GM21447 (cell line): ENCODE data around the gene CIT.
"Not testable (repeated sequence)": the region's sequence is repeated elsewhere in the genome, so short reads cannot be mapped to it uniquely, and the experiment has no call there.

Experiments
- ATAC-seq: cut with Tn5 transposase; IDR thresholded peaks from one replicate; pipeline ENCODE4 v1.9.1; 2021; ENCODE audit not compliant: unreplicated experiment

CIT gene

DNA sequence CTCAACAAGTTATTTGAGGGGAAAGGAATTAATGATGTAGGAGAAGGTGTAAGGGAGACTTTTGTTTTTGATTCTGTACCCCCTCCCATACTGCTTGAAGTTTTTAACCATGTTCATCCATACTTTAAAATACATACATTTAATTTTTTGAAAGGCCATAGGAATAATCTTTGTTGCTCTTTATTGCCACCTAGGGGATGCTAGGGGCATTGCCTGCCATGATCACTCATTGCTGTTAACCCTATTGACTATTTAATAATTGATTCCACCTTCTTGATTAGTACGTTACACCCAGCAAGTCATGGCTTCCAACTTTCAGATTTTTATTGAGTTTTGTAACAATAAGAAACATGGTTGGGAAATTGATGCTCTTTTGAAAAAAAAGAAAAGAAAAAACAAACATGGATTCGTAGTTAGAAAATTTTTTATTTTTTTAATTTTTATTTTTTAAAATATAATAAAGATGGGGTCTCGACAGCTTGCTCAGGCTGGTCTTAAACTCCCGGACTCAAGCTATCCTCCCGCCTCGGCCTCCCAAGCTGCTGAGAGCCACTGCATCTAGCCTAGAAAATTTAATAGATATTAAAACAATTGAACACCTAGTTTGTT, 217.7 kb downstream of the CIT start:
- ATAC-seq, result no peak

DNA sequence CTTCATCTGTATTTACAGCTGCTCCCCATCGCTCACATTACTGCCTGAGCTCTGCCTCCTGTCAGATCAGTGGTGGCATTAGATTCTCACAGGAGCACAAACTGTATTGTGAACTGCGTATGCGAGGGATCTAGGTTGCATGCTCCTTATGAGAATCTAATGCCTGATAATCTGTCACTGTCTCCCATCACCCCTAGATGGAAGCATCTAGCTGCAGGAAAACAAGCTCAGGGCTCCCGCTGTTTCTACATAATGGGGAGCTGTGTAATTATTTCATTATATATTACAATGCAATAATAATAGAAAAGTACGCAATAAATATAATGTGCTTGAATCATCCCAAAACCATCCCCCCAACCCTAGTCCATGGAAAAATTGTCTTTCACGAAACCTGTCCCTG, 219.0 kb downstream of the CIT start:
- not testable (repeated sequence) for ATAC-seq

DNA sequence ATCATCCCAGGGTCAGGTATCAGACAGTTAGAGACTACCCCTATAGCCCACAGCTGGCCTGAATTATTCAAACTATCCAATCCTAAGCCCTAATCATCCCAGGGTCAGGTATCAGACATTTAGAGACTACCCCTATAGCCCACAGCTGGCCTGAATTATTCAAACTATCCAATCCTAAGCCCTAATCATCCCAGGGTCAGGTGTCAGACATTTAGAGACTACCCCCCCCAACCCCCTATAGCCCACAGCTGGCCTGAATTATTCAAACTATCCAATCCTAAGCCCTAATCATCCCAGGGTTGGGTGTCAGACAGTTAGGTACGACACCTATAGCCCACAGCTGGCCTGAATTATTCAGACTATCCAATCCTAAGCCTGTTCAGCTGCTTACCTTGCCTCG, 220.1 kb downstream of the CIT start:
- not testable (repeated sequence) for ATAC-seq

DNA sequence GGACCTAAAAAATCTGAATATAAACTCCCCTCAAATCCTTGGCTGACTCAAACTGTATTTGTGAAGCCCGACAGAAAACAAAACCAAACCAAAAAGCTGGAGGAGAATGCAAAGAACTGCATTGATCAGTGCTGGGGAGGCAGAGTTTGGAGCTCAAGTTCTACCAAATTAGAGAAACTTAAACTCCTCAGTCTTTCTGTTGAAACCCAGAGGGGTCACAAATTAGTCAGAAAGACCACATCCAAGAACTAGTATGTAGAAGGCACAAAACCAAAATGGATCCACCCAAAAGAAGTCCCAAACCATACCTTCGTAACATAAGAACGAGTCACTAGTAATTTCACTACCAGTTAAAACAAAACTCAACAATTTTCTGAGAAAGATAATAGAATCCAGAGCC, 224.5 kb downstream of the CIT start:
- ATAC-seq, result no peak

DNA sequence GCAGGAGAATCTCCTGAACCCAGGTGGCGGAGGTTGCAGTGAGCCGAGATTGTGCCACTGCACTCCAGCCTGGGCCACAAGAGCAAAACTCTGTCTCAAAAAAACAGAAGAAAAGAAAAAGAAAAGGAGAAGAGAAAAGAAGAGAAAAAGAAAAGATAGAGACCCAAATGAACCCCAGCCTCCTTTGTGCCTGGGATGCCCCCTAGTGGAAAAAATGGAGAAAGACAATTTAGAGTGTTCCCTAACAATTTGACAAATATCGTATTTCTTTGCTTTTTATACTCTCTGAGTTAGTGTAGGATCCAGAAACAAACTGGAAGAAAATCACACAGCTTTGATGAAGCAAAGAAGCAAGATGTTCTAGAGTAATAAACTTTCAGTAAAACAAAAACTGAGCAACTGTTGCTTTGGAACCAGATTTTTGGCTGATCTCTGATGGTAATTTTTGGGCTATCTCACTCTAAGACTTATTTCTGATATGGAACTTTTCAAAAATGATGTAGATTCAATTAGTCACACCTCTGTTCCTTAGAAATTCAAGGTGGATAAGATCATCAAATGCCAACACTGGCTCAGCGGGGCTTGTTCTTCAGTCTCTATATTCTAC, 227.8 kb downstream of the CIT start:
- ATAC-seq, result no peak

DNA sequence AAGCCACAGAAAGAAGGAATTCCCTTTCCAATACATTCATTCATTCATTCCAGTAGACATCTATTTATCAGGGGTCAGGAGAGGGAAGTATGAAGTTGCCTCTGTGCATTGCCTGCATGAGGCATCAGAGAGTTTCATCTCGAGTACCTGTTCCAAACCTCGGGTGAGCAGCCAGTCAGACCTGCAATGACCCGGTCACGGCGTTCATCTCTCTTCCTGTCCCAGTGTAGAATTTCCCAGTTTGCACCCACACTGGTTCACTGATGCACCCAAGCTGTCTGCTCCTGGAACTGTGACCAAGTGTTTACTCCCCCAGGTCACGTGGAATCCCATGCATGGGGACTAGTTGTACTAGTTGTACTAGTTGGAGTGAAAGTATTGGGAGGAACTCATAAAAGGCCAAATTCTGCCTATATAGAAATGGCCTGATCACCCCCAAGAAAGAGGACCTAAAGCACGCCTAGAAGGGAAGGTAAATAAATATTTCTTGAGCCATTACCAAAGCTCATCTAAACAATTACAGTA, 231.5 kb downstream of the CIT start:
- no peak for ATAC-seq

DNA sequence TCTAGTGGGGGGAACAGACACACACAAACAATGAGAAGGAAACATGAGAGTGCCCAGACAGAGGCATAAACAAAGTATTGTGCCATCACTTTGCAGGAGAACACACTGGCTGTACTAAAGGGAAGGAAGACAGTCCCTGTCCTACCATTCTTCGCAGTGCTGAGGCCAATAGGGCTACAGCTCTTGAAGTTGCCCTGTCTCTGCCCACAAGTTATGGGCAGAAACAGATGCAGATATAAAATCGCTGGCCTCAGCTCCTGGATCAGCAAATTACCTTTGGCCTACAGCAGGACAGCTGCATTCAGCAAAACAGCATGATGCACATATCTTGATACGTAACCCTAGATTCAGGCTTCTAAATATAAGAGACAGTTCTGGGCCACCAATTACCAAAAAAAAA, 232.2 kb downstream of the CIT start:
- ATAC-seq, result no peak

DNA sequence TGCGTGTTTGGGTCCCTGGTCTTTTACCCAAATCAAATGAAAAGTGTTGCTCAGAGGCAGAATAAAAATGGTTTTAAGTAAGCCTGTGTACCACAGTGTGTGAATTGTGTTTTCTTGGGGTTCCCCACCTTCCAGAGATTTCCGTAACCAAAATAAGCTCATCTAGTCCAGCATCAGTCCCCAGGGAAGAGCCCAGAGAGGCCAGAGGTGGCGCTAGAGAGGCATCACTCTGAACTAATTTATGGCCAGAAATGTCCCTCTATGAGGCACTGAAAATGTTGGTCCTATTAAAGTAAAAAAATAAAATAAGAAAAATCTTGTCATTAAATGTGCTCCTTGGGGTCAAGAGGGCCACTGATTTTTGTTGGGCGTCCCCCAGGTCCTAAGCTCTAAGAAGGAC, 234.1 kb downstream of the CIT start:
- no peak for ATAC-seq
